GF-D8 (cell line): ENCODE data around the gene SLC44A4.
"Not testable (repeated sequence)": the region's sequence is repeated elsewhere in the genome, so short reads cannot be mapped to it uniquely, and the experiment has no call there.

Source experiments
- DNase-seq: peaks from one replicate; lab custom pipeline; 2025; lab: John Stamatoyannopoulos, UW

SLC44A4 gene

GRCh38 chr6:31879901-31880300, 1.1 kb upstream of the SLC44A4 start:
- no peak for DNase-seq

GRCh38 chr6:31879143-31879542, 346 bp upstream of the SLC44A4 start:
- DNase-seq = no peak

- DNase-seq = no peak
Observed at GRCh38 chr6:31878222-31878621, 575 bp downstream of the SLC44A4 start.

GRCh38 chr6:31877651-31878161, 1.1 kb downstream of the SLC44A4 start:
- DNase-seq = no peak

- DNase-seq = no peak
Observed at GRCh38 chr6:31877125-31877650, 1.6 kb downstream of the SLC44A4 start.

- no peak for DNase-seq
Observed at GRCh38 chr6:31876357-31876756, 2.4 kb downstream of the SLC44A4 start.

GRCh38 chr6:31875877-31876276, 2.9 kb downstream of the SLC44A4 start:
- DNase-seq = no peak

GRCh38 chr6:31874836-31875572, 3.8 kb downstream of the SLC44A4 start:
- DNase-seq = no peak

GRCh38 chr6:31874084-31874670, 4.6 kb downstream of the SLC44A4 start:
- DNase-seq = no peak

GRCh38 chr6:31871046-31871659, 7.6 kb downstream of the SLC44A4 start:
- no peak for DNase-seq

GRCh38 chr6:31870385-31870921, 8.3 kb downstream of the SLC44A4 start:
- no peak for DNase-seq

- no peak for DNase-seq
Observed at GRCh38 chr6:31869343-31869742, 9.5 kb downstream of the SLC44A4 start.

- not testable (repeated sequence) for DNase-seq
Observed at GRCh38 chr6:31868658-31868971, 10.2 kb downstream of the SLC44A4 start.

GRCh38 chr6:31865205-31866118, 13.3 kb downstream of the SLC44A4 start:
- no peak for DNase-seq

- no peak for DNase-seq
Observed at GRCh38 chr6:31864818-31865204, 14.0 kb downstream of the SLC44A4 start.

- not testable (repeated sequence) for DNase-seq
Observed at GRCh38 chr6:31864123-31864562, 14.7 kb downstream of the SLC44A4 start.

- DNase-seq = peak; percentile 99
Observed at GRCh38 chr6:31862344-31863235, 16.2 kb downstream of the SLC44A4 start, which contains the start of gene NEU1. Gene NEU1 (minus strand): TSS chr6:31862821. CDS start chr6:31862776, 45 bp downstream.

- DNase-seq = no peak
Observed at GRCh38 chr6:31861919-31862343, 16.9 kb downstream of the SLC44A4 start.

GRCh38 chr6:31861150-31861549, 17.6 kb downstream of the SLC44A4 start:
- no peak for DNase-seq

- no peak for DNase-seq
Observed at GRCh38 chr6:31860349-31860748, 18.4 kb downstream of the SLC44A4 start.
